HL-60/S4 treated with phorbol 12-myristate 13-acetate at 8.2 ng/mL for 4 days and 3 days (cell line): ENCODE results near the gene SLC22A14.
"Not testable (repeated sequence)": the region's sequence is repeated elsewhere in the genome, so short reads cannot be mapped to it uniquely, and the experiment has no call there.

Source experiments
- in situ Hi-C: fragments of 300-500 bp; cut with MboI; formaldehyde crosslinking; loops from 2 replicates; pipeline ENCODE4 v1.15.0; 2022; ENCODE audit warnings: low sequenced_read_pairs

The SLC22A14 gene

DNA sequence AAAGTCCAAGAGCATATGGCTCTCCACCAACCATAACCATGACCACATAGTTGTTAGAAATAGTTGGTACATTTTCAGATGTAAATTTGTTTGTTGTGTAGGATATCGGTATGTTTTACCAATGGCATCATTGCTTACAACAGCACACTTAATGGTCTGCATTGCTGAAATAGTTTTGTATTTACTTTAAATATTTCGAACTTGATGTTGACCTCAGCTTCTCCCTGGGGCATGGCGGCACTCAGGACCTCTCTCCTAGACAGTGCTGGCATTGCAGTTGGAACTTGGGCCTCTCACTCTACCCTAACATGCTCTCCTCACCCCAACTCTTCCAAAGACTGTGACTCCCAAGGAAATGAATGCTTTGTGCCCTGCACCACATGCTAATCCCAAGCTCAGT is 11.5 kb upstream of the SLC22A14 start:
- in situ Hi-C loops, result no loop called here

DNA sequence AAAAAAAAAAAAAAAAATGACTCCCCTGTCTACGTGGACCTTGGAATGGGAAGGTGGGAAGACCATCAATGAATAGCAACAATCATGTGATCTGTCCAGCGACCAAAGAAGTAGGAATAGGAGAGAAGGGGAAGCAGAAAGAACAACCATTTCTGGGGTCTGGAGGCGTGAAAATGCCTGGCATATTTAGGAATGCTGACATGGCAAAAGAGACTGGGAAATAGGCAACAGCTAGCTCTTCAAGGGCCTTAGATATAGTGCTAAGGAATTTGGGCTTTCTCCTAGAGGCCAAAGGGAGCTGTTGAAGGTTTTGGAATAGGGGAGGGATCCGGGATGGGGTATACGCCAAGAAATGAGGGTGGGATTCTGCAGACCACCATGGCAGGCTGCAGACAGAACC is 10.5 kb upstream of the SLC22A14 start:
- in situ Hi-C loops, result no loop called here

DNA sequence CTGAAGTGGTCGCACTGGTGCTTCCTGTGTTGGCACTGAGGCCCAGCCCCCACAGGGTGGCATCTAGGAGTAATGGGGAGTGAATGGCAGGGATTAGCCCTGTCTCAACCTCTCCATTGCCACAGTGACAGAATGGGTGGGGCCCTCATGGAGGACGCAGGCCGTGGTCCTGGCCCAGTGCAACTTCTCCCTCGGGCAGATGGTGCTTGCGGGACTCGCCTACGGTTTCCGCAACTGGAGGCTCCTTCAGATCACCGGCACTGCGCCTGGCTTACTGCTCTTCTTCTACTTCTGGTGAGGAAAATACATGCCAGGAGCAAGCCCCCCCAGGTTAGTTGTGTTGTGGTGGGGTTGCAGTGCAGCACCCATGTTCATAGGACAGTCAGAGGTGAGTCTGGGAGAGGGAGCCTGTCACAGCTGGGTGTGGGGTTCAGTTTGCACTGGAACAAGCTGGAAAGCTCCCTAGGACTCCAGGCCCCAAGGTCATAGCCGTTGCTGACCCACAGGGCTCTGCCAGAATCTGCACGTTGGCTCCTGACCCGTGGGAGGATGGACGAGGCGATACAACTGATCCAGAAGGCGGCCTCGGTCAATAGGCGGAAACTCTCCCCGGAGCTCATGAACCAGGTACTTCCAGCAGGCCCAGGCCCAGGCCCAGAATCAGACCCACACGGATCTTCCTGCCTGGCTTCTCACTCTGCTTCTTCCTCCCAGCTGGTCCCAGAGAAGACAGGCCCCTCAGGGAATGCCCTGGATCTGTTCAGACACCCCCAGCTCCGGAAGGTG is 7.0 kb upstream of the SLC22A14 start:
- in situ Hi-C loops, result no loop called here

DNA sequence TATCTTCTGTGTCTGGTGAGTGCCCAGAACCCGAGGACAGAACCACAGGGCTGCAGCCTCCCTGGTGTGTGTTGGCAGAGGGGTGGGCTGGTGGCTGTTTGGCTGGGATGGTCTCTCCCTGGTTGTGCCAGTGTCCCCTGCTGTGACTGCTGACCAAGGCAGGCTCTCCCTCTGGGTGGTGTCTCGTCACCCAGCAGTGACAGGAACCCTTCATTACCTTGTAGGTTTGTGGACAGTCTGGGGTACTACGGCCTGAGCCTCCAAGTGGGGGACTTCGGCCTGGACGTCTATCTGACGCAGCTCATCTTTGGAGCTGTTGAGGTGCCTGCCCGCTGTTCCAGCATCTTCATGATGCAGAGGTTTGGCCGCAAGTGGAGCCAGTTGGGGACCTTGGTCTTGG is 6.4 kb upstream of the SLC22A14 start:
- in situ Hi-C loops, result no loop called here

DNA sequence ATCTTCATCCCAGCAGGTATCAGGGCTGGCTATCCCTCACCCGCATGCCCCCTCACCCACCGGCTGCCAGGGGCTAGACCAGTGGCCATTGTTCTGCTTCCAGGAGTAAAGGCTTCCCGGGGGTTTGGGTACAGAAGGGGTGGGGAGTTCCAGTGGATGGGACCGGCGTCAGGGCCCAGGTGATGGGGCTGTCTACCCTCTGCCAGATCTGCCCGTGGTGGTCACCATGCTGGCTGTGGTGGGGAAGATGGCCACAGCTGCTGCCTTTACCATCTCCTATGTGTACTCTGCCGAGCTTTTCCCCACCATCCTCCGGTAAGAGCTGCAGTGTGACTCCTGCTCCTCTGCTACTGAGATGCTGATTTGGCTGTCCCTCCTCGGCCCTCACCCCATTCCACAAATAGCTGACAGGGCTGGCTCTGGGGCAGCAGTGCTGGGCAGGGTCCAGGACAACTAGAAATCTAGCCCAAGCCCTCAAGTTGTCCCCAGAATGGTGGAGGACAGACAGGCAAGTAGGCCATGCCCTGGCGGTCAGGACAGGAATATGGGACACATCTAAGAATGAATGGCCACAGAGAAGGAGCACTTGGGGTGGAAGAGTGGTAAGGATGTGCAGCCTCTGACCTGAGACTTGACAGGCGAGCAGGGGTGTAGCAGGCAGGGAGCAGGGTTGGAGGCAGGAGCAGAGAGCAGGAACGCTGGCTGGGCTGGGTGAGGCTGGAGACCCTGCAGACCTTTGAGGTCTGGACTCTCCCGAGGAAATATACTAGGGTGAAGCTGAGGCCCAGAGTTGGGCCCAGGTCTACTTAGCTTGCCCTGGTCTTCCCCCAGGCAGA is 5.8 kb upstream of the SLC22A14 start:
- in situ Hi-C loops, result no loop called here

DNA sequence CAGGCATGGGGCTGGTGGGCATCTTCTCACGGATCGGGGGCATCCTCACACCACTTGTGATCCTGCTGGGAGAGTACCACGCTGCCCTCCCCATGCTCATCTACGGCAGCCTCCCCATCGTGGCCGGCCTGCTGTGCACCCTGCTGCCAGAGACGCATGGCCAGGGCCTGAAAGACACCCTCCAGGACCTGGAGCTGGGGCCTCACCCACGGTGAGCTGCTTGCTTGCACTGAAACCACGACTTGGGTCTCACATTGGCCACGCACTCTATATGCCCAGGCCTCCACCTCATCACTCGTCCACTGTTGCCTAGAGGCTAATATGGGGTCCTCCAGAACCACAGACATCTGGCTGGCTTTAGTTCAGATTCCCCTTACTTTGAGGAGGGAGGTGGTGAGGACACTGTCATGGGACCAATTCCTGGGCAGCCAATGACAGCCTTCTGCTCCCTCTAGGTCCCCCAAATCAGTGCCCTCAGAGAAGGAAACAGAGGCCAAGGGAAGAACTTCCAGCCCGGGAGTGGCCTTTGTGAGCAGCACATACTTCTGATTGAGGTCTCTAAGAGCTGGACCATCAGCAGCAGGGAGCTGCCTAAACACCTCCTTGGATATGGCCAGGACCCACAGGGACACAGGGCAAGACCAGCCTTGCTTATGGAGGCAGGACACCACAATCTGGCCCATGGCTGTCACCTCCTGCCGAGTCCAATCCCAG is 5.0 kb upstream of the SLC22A14 start:
- in situ Hi-C loops, result no loop called here

DNA sequence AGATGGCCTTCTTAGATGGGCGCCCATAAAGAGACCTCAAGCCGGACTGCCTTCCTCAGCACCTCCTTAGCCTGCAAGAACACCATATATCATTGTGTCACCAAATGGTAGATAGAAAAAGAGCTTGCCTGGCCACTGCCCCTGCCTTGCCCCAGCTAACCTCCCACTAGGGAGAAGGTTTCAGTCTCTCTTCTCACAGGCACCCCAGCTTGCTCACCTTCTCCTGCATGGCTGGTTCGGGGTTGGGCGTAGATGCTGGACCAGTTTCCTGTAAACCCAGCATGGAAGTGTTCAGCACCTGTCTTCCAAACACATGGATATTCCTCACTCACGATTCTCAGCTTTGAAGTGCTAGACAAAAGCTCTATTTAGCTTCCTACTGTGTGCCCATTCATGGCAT is 3.3 kb upstream of the SLC22A14 start:
- in situ Hi-C loops, result no loop called here

DNA sequence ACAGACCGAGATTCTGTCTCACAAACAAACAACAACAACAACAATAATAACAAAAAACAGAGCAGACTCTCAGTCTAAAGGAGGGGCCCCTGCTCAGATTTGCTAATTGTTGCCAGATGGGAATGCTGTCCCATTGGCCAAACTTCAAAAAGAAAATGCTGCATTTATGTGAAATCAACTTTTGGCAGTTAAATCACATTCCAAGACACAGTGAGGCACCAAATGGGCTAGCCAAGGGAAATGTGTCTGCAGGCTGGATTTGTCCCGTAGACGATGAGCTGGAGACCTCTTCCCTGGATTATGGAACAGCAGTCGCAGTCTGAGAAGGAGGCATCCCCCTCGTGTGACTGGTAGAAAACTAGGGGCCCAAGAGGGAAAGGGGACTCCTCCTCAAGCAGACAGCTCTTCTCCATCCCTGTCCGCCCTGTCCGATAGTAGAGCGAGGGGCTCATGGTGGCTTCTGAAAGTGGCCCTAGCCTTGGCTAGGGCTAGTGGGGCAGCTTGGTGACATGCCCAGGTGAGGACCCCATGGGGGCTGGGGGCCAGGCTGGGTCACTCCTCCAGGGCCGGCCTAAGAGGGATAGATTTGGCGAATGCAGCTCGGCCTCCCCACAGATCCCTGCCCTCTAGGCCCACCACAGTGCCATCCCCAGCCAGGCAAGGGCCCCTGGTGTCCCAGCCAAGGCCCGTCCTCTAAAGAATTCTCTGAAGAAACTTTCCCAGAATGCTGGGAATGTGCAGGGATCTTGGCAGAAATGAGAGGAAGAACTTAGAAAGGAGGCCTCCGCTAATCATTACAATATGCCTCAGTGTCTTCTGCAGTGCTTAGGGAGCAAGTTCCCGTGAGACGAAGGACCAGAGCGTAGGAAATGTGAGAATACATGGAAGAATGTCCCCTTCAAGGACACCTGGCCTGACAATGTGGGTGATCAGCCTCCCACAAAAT is 2.0 kb downstream of the SLC22A14 start:
- in situ Hi-C loops, result no loop called here

DNA sequence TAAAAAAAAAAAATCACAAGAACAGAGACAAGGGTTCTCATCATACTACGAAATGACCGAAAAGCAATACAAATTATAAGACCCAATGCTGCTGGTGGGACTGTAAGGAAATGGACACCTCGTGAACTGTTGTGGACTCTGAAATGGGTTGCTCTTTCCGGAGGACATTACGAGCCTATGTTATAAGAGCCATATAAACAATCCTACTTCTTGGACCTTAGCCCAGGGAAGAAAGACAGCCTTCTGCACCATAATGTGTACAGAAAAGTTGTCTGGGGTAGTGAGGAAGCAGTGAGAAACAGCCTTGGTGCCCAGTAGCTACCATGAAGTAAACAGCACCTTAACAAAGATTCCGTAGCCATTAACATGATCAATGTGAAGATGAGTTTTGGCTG is 2.7 kb downstream of the SLC22A14 start:
- in situ Hi-C loops, result no loop called here

DNA sequence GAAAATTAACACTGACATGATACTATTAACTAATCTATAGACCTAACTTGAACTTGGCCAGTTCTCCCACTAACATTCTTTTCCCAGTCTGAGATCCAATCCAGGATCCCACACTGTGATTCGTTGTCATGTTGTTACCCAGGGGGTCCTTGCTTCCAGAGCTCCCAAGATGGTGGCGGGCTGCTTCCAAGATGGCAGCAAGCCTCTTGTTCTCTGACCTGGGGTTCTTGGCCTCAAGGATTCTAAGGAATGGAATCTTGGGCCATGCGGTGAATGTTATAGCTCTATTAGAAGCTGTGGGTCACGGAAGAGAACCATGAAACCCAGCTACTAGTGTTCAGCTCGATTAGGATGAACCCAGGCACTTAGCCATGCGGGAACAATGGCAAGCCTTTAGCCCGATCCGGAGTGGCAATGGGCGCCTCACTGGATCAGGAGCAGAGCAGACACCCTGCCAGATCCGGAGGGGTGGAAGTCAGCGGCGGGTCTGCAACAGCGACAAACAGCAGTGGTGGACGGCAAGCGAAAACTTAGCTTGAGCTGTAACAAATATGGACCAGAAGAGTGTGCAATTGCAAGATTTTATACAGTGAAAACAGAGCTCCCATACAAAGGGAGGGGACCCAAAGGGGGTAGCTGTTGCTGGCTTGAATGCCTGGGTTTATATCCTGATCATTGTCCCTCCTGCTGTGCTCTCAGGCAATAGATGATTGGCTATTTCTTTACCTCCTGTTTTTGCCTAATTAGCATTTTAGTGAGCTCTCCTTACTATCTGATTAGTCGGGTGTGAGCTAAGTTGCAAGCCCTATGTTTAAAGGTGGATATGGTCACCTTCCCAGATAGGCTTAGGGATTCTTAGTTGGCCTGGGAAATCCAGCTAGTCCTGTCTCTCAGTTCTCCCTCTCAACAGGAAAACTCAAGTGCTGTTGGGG is 7.5 kb downstream of the SLC22A14 start:
- in situ Hi-C loops, result not testable (repeated sequence)

DNA sequence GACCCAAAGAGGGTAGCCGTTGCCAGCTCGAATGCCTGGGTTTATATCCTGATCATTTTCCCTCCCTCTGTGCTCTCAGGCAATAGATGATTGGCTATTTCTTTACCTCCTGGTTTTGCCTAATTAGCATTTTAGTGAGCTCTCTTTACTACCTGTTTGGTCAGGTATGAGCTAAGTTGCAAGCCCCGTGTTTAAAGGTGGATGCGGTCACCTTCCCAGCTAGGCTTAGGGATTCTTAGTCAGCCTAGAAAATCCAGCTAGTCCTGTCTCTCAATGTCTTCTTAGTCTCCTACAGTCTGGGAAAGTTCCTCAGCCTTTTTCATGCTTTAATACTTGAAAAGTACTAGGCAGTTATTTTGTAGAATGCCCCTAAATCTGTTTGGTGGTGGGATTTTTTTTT is 15.0 kb downstream of the SLC22A14 start:
- in situ Hi-C loops, result not testable (repeated sequence)

DNA sequence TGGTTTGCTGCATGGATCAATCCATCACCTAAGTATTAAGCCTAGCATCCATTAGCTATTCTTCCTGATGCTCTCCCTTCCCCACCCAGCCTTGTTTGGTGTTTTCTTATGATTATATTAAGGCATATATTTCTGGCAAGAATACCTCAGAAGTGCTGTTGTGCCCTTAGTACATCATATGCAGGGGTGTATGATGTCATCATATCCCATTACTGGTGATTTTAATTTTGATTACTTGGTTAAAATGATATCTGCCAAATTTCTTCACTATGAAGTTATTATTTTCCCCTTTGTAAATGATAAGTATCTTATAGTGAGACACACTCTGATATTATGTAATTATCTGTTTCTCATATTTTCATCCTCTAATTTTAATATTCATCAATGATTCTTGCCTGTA is 15.4 kb downstream of the SLC22A14 start:
- in situ Hi-C loops, result no loop called here

DNA sequence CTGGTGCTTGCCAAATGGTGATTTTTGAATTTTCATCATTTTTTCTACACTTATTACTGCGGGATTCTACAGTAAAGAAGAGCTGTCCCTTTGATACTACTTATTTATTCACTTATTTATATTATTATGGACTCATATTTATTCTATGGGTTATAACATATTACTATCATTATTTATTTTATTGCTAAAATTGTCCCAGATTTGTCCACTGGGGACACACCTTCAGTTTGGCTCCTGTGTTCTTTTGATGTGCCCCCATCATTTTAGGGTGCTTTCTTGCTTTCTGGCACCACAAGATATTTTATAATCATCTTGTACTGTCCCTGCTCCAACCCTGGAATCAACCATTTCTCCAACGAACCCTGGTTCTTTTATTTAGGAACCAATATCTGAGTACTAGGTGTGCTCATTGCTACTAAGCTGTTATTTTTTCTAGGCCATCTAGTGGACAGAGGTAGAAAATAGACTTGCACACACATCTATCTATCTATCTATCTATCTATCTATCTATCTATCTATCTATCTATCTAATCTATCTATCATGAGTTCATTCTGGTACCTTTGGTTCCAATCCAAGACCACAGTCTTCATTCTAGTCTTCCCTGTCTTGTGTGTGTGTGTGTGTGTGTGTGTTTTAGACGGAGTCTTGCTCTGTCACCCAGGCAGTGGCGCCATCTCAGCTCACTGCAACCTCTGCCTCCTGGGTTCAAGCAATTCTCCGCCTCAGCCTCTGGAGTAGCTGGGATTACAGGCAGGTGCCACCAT is 16.0 kb downstream of the SLC22A14 start:
- in situ Hi-C loops, result no loop called here

DNA sequence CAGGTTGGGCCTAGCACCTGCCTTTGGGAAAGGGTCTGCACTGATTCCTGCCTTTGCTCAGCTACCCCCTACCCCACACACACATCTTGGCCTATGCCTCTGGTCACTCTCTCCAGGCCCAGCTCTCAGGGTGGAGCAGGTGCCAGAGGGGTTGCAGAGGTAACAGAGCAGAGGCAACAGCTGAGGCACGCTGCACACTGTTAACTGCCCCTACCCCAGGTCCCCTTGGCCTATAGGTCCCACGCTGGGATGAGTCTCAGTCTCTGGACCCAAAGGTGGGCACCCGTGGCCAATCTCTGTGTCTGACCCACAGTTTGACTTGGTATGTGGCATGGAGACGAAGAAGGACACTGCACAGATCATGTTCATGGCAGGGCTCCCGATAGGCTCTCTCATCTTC is 24.8 kb downstream of the SLC22A14 start:
- in situ Hi-C loops, result no loop called here

DNA sequence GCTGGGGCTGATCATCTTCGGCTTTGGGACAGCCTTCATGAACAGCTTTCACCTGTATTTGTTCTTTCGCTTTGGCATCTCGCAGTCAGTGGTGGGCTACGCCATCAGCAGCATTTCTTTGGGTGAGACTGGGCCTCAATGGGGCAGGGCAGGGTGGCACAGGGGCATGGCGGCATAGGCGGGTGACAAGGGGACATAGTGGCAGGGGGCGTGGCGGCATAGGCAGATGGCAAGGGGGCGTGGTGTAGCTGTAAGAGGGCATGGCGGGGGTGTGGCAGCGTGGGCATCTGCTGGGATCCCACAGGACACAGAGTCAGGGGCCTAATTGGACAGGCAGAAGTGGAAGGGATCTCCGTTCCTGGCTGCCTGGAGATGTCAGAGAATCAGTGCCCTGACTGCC is 25.5 kb downstream of the SLC22A14 start:
- in situ Hi-C loops, result no loop called here

DNA sequence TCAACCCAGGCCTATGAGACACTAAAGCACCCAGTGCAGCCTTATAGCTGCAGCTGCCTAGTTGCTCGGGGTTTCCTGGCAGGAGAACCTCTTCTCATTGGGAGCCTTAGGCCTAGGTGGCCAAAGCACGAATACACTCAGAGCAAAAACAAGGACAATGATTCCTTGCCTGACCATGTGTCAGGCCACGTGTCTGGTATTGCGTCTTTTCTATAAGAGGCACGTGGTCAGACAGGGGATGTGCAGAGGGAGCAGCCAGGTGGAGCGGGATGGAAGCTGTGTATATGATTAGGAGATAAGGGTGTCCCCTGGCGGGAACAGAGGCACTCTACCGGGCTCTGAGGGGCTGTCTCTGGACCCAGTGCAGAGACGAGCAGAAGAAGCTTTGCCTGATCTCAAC is 26.4 kb downstream of the SLC22A14 start:
- in situ Hi-C loops, result no loop called here

DNA sequence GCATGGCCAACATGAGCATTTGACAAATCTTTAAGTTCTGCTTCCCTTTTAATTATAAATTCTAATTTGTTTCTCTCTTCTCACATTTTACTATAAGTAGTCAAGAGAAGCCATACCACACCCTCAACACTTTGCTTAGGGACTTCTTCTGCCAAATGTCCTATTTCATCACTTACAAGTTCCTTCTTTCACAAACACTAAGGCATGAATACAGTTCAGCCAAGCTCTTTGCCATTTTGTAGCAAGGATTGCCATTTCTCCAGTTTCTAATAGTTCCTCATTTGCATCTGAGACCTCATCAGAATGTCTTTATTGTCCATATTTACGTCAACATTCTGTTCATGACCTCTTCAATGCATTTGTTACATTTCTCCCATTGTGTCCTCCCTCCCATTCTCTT is 29.4 kb downstream of the SLC22A14 start:
- in situ Hi-C loops, result no loop called here

DNA sequence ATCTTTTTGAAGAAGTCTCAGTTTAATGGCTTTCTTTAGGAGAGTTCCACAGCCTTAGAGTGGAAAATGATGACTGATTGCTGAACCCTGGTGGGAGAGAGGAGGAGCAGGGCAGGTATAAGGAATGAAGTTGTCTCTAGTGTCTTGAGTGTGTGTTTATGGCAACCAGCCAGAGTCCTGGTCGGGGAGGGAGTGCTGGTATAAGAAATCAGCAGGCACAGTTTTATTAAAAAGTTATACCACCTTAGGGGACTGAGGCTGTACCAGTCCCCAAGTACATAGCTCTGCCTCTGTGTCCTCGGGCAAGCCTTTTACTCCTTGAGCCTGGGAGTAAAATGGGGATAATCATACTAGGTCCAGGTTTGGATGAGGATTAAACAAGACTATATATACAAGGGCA is 29.8 kb downstream of the SLC22A14 start:
- in situ Hi-C loops, result no loop called here

DNA sequence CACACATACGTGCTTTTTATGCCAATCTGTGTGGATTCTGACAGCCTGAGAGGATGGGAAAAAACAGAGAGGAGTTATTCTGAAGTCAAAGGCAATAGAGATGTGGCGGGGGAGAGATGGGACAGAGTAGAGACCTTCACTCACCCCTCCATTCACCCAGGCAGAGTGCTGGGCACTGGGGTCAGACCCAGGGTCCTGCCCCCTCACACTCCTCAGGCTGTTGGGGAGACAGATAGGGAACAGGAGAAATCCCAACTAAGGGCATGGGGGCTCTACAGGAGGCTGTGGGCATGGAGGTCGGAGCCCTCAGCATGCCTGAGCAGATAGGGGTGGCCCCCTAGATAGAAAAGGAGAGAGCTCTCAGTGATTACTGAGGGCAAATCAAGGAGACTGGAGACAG is 30.3 kb downstream of the SLC22A14 start:
- in situ Hi-C loops, result no loop called here
